Left hindlimb (tissue), 1 donor: ENCODE results near the gene SFRP4.
A peak's percentile ranks its signal among the peaks of the same experiment; 100 is the strongest.

Experiments used
- DNase-seq: peaks from one replicate; pipeline ENCODE4 v3.0.0-alpha.2; 2018

The SFRP4 gene

GRCh38 chr7:37924491-37925041 is 7.9 kb upstream of the SFRP4 start:
- DNase-seq = no peak

GRCh38 chr7:37923996-37924395 is 7.4 kb upstream of the SFRP4 start:
- no peak for DNase-seq

GRCh38 chr7:37921876-37922275 is 5.3 kb upstream of the SFRP4 start:
- DNase-seq = no peak

- peak; percentile 70 for DNase-seq
Observed at GRCh38 chr7:37920849-37921805, 4.5 kb upstream of the SFRP4 start.

- DNase-seq = no peak
Observed at GRCh38 chr7:37920305-37920848, 3.8 kb upstream of the SFRP4 start, which contains the start of gene EPDR1. TSS of gene EPDR1 (plus strand) at chr7:37920640. CDS start at chr7:37920940, 300 bp downstream.

GRCh38 chr7:37918526-37918925 is 1.9 kb upstream of the SFRP4 start:
- DNase-seq = no peak

- peak; percentile 58 for DNase-seq
Observed at GRCh38 chr7:37916017-37916672, 472 bp downstream of the SFRP4 start.

GRCh38 chr7:37915438-37915837 is 1.2 kb downstream of the SFRP4 start:
- DNase-seq = no peak

- DNase-seq = no peak
Observed at GRCh38 chr7:37912756-37913155, 3.9 kb downstream of the SFRP4 start.

GRCh38 chr7:37908221-37908788 is 8.3 kb downstream of the SFRP4 start:
- no peak for DNase-seq

- DNase-seq = no peak
Observed at GRCh38 chr7:37901890-37902524, 14.6 kb downstream of the SFRP4 start.

- no peak for DNase-seq
Observed at GRCh38 chr7:37901236-37901827, 15.3 kb downstream of the SFRP4 start.

- DNase-seq = no peak
Observed at GRCh38 chr7:37899712-37900247, 16.8 kb downstream of the SFRP4 start.

- DNase-seq = no peak
Observed at GRCh38 chr7:37894671-37895070, 21.9 kb downstream of the SFRP4 start.

GRCh38 chr7:37893359-37893758 is 23.3 kb downstream of the SFRP4 start:
- DNase-seq = no peak

- DNase-seq = no peak
Observed at GRCh38 chr7:37882086-37882485, 34.5 kb downstream of the SFRP4 start.
